Neural progenitor cell (in vitro differentiated cells): ENCODE data around the gene KLHDC8A. TPM values are rescaled to one million over a fixed set of nuclear protein-coding genes. Genes with fewer than 3 reads are reported as not detected.

Experiments used
- DNase-seq: peaks from one replicate; pipeline ENCODE4 v3.0.0-alpha.2; 2016; ENCODE audit warnings: low spot score
- H2AFZ ChIP-seq: fragments of 200-600 bp; sonication (generic); replicated peaks from 2 replicates; pipeline ENCODE4 v1.6.1; 2016; ENCODE audit warnings: antibody characterized with exemption
- H3F3A ChIP-seq: fragments of 200-600 bp; sonication (generic); 2 replicates; pipeline ENCODE4 v1.6.1; 2016; ENCODE audit warnings: antibody characterized with exemption, low read depth
- H3K27ac ChIP-seq: fragments of 200-600 bp; sonication (generic); 2 replicates; pipeline ENCODE4 v1.5.1; 2016; ENCODE audit warnings: mild to moderate bottlenecking
- H3K27me3 ChIP-seq: fragments of 200-600 bp; sonication (generic); 2 replicates; pipeline ENCODE4 v1.6.1; 2016; ENCODE audit warnings: mild to moderate bottlenecking, moderate library complexity
- H3K36me3 ChIP-seq: fragments of 200-600 bp; sonication (generic); 2 replicates; pipeline ENCODE4 v1.5.1; 2016
- H3K4me1 ChIP-seq: fragments of 200-600 bp; sonication (generic); 2 replicates; pipeline ENCODE4 v1.6.1; 2016; ENCODE audit warnings: mixed run types
- H3K4me2 ChIP-seq: fragments of 200-600 bp; sonication (generic); 2 replicates; pipeline ENCODE4 v1.6.1; 2016
- H3K4me3 ChIP-seq: fragments of 200-600 bp; sonication (generic); 2 replicates; pipeline ENCODE4 v1.5.1; 2016
- H3K79me2 ChIP-seq: fragments of 200-600 bp; sonication (generic); 2 replicates; pipeline ENCODE4 v1.6.1; 2016; ENCODE audit warnings: low read depth
- H3K9ac ChIP-seq: fragments of 200-600 bp; sonication (generic); 2 replicates; pipeline ENCODE4 v1.6.1; 2016
- H3K9me3 ChIP-seq: fragments of 200-600 bp; sonication (generic); 2 replicates; pipeline ENCODE4 v1.5.1; 2016; ENCODE audit warnings: low read depth
- H4K20me1 ChIP-seq: fragments of 200-600 bp; sonication (generic); 2 replicates; pipeline ENCODE4 v1.6.1; 2016; ENCODE audit warnings: low read depth
- H3K27ac Mint-ChIP-seq: 3 replicates; pipeline ENCODE4 v1.8.0; 2021; ENCODE audit warnings: mixed read lengths
- H3K27me3 Mint-ChIP-seq: 2 replicates; pipeline ENCODE4 v1.8.0; 2022; ENCODE audit warnings: low read depth, mild to moderate bottlenecking, inconsistent platforms, moderate library complexity, mixed read lengths; ENCODE audit not compliant: insufficient read depth
- H3K36me3 Mint-ChIP-seq: 3 replicates; pipeline ENCODE4 v1.8.0; 2021; ENCODE audit warnings: mixed read lengths
- H3K4me1 Mint-ChIP-seq: 3 replicates; pipeline ENCODE4 v1.8.0; 2021; ENCODE audit warnings: mixed read lengths
- H3K4me3 Mint-ChIP-seq: 3 replicates; pipeline ENCODE4 v1.8.0; 2021; ENCODE audit warnings: mild to moderate bottlenecking, moderate library complexity, mixed read lengths
- H3K9me3 Mint-ChIP-seq: 3 replicates; pipeline ENCODE4 v1.8.0; 2020; ENCODE audit warnings: mixed read lengths
- CTCF ChIP-seq: fragments of 200-600 bp; sonication (generic); IDR thresholded peaks from 2 replicates; pipeline ENCODE4 v1.5.1; 2017; ENCODE audit warnings: antibody characterized with exemption, mild to moderate bottlenecking
- EZH2 ChIP-seq: fragments of 200-600 bp; sonication (generic); IDR thresholded peaks from 2 replicates; pipeline ENCODE4 v1.6.1; 2017; ENCODE audit warnings: antibody characterized with exemption, mild to moderate bottlenecking, moderate library complexity
- EZH2phosphoT487 ChIP-seq: fragments of 200-600 bp; sonication (generic); IDR thresholded peaks from 2 replicates; pipeline ENCODE4 v1.6.1; 2017; ENCODE audit warnings: antibody characterized with exemption
- total RNA-seq: library from RNA; depleted of rRNA; stranded (reverse); fragments of >200 nt; gene quantifications from 2 replicates; pipeline ENCODE4 v1.2.3, GENCODE V29; 2015; ENCODE audit warnings: low replicate concordance

The KLHDC8A gene
- total RNA-seq, 1 donor from 2014 or later, result 9.7 TPM

- Histone ChIP-seq H3F3A (peaks cover 52% of the 10 kb centered on the region), H2AFZ (no peak overlapping the region), H3K9me3 (no peaks in the 10 kb centered on the region), H3K4me3 (no peak overlapping the region), H3K4me2 (no peak overlapping the region), H4K20me1 (peaks cover 13% of the 10 kb centered on the region), H3K27ac (no peak overlapping the region), H3K9ac (no peak overlapping the region), H3K4me1 (peaks cover 43% of the 10 kb centered on the region), H3K79me2 (no peaks in the 10 kb centered on the region), H3K27me3 (peaks cover 53% of the 10 kb centered on the region), H3K36me3 (no peaks in the 10 kb centered on the region)
- no peak for DNase-seq
- Mint-ChIP-seq H3K36me3 (peaks cover 6% of the 10 kb centered on the region), H3K27ac (no peak overlapping the region), H3K4me1 (peaks cover 58% of the 10 kb centered on the region), H3K4me3 (peak overlapping the region; percentile 44), H3K27me3 (peaks cover 26% of the 10 kb centered on the region), H3K9me3 (peaks cover 4% of the 10 kb centered on the region)
- TF ChIP-seq EZH2, result no peak
- TF ChIP-seq CTCF, result no peak
- TF ChIP-seq EZH2phosphoT487, result no peak
These were observed 11.0 kb downstream of the KLHDC8A start for GRCh38 chr1:205345761-205346160.

- no peak overlapping the region for H3K27ac ChIP-seq
- H3K4me3 Mint-ChIP-seq, result peak overlapping the region; percentile 58
- H3K27me3 Mint-ChIP-seq, result peaks cover 26% of the 10 kb centered on the region
These were observed 12.4 kb downstream of the KLHDC8A start for GRCh38 chr1:205344066-205344928.

GRCh38 chr1:205343431-205344065, 13.2 kb downstream of the KLHDC8A start:
- peak overlapping the region; percentile 46 for H2AFZ ChIP-seq
- H3K79me2 ChIP-seq, result no peaks in the 10 kb centered on the region
- no peak overlapping the region for H3K27ac Mint-ChIP-seq
- H3K27ac ChIP-seq, result no peak overlapping the region
- H3K4me1 Mint-ChIP-seq, result peaks cover 38% of the 10 kb centered on the region
- peak overlapping the region; percentile 61 for H3K4me3 ChIP-seq
- peaks cover 21% of the 10 kb centered on the region for H3K4me1 ChIP-seq
- H3K36me3 ChIP-seq, result no peaks in the 10 kb centered on the region
- DNase-seq, result peak; percentile 68
- H3K27me3 ChIP-seq, result peaks cover 53% of the 10 kb centered on the region
- peaks cover 9% of the 10 kb centered on the region for H4K20me1 ChIP-seq
- TF ChIP-seq EZH2phosphoT487, result peak; percentile 44
- TF ChIP-seq EZH2, result peak; percentile 32
- TF ChIP-seq CTCF, result peak; percentile 46
- no peak overlapping the region for H3K4me3 Mint-ChIP-seq
- H3K36me3 Mint-ChIP-seq, result peaks cover 12% of the 10 kb centered on the region
- no peak overlapping the region for H3K9ac ChIP-seq
- peaks cover 30% of the 10 kb centered on the region for H3F3A ChIP-seq
- H3K9me3 ChIP-seq, result no peaks in the 10 kb centered on the region
- H3K4me2 ChIP-seq, result peak overlapping the region; percentile 97
- peaks cover 24% of the 10 kb centered on the region for H3K27me3 Mint-ChIP-seq
- peaks cover 7% of the 10 kb centered on the region for H3K9me3 Mint-ChIP-seq

More at GRCh38 chr1:205344066-205344928, 12.4 kb downstream of the KLHDC8A start:
- H3K4me3 ChIP-seq, result peak overlapping the region; percentile 61
- H3K27ac Mint-ChIP-seq, result no peak overlapping the region
- peaks cover 53% of the 10 kb centered on the region for H3K27me3 ChIP-seq
- H3K9ac ChIP-seq, result no peak overlapping the region
- TF ChIP-seq EZH2 (peak; percentile 53), EZH2phosphoT487 (no peak)
- peaks cover 37% of the 10 kb centered on the region for H3F3A ChIP-seq
- peak; percentile 78 for DNase-seq
- peak overlapping the region; percentile 97 for H3K4me2 ChIP-seq
- peaks cover 9% of the 10 kb centered on the region for H4K20me1 ChIP-seq
- H3K79me2 ChIP-seq, result no peaks in the 10 kb centered on the region
- H3K9me3 ChIP-seq, result no peaks in the 10 kb centered on the region
- H3K36me3 Mint-ChIP-seq, result peaks cover 8% of the 10 kb centered on the region
- peaks cover 5% of the 10 kb centered on the region for H3K9me3 Mint-ChIP-seq
- peaks cover 29% of the 10 kb centered on the region for H3K4me1 ChIP-seq
- peak overlapping the region; percentile 46 for H2AFZ ChIP-seq
- peaks cover 45% of the 10 kb centered on the region for H3K4me1 Mint-ChIP-seq
- no peaks in the 10 kb centered on the region for H3K36me3 ChIP-seq
